ENCODE results near the gene EML4.

- TF ChIP-seq CTCF (conservative IDR thresholded peaks at IDR 0.05; ENCODE audit: low read length), result no peak
- TF ChIP-seq EZH2phosphoT487 (IDR thresholded peaks at IDR 0.05; ENCODE audit: borderline replicate concordance), result no peak
Observed at GRCh38 chr2:42218712-42219111, 49.6 kb downstream of the EML4 start.
